GM10847 (cell line): Measurements from ENCODE around the gene DDX6.

Experiments used
- POLR2A ChIP-seq: IDR thresholded peaks from 2 replicates; pipeline ENCODE4 v1.6.1; 2011; ENCODE audit not compliant: insufficient read length; ENCODE audit errors: extremely low read depth

Gene DDX6

GRCh38 chr11:118705791-118706545 lies 85.0 kb downstream of the DDX6 start:
- no peak for TF ChIP-seq POLR2A

DNA sequence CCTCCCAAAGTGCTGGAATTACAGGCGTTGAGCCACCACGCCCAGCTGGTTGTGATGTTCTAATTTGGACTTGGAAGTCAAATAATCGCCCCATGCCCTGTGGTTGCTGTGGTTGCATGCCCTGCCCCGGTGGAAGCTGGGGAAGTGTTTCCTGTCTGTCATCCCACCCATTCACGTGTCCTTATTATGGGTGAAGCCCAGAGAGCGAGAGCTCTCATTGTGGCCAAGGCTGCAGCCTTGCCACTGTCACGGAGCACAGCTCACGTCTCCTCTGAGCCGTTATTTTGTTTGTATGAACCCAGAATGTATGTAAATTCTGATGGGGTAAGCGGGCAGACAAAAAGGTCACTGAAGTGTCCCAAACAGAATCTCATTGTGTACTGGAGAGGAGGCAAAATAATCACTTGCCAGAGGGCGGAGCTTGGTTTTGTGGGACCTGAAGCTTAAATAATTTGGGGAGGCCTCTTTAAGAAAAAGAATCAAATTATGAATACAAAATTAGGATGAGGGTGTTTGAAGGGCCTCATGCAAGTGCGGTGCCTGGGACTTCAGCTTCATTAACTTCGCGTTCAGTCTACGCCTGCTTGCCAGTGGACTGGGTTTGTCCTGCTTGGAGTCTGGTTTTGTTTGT lies 85.7 kb downstream of the DDX6 start:
- no peak for TF ChIP-seq POLR2A

DNA sequence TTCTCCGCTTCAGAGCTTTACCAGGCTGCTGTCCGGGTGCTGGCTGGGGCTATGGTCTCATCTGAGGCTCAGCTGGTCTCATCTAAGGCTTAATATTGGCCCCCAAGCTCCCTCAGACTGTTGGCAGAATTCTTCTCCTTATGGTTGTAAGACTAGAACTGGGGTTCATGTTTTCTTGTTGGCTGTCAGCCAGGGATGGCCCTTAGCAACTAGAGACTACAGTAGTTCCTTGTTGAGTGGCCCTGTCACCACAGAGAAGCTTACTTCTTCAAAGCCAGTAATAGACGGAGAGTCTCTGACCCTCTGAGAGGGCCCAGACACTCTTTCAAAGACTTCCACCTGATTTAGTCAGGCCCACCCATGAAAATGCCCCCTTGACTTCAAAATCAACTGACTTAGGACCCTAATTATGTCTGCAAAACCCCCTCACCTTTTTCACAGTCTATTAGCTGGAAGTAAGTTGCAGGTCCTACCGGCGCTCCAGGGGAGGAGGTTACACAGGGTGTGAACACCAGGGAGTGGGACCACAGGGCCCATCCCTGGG lies 87.3 kb downstream of the DDX6 start:
- TF ChIP-seq POLR2A = no peak

- TF ChIP-seq POLR2A = no peak
These were observed 91.3 kb downstream of the DDX6 start for GRCh38 chr11:118699506-118700220.
